ENCODE data around the gene TRIML1.
A peak's percentile ranks its signal among the peaks of the same experiment; 100 is the strongest.

TRIML1 gene

GRCh38 chr4:188158336-188158735 lies 19.1 kb downstream of the TRIML1 start:
- no peak for DNase-seq

- peak; percentile 36 for DNase-seq
These were observed 20.4 kb downstream of the TRIML1 start for GRCh38 chr4:188159513-188160226.

GRCh38 chr4:188160406-188160805 lies 21.2 kb downstream of the TRIML1 start:
- DNase-seq: no peak

- no peak for DNase-seq
These were observed 21.9 kb downstream of the TRIML1 start for GRCh38 chr4:188161167-188161566.

- DNase-seq: no peak
These were observed 23.5 kb downstream of the TRIML1 start for GRCh38 chr4:188162698-188163097.

- DNase-seq: no peak
These were observed 29.6 kb downstream of the TRIML1 start for GRCh38 chr4:188168726-188169373.

- DNase-seq: no peak
These were observed 32.3 kb downstream of the TRIML1 start for GRCh38 chr4:188171551-188171950.

- peak; percentile 5 for DNase-seq
These were observed 36.0 kb downstream of the TRIML1 start for GRCh38 chr4:188175288-188175687.

GRCh38 chr4:188177997-188178675 lies 38.9 kb downstream of the TRIML1 start:
- DNase-seq: peak; percentile 54

GRCh38 chr4:188178806-188179205 lies 39.6 kb downstream of the TRIML1 start:
- no peak for DNase-seq

- DNase-seq: no peak
These were observed 47.9 kb downstream of the TRIML1 start for GRCh38 chr4:188187106-188187505.

- DNase-seq: no peak
These were observed 51.2 kb downstream of the TRIML1 start for GRCh38 chr4:188190461-188190860.

GRCh38 chr4:188194421-188194820 lies 55.2 kb downstream of the TRIML1 start:
- no peak for DNase-seq

- DNase-seq: no peak
These were observed 56.2 kb downstream of the TRIML1 start for GRCh38 chr4:188195389-188195985.

GRCh38 chr4:188196134-188196735 lies 57.0 kb downstream of the TRIML1 start:
- no peak for DNase-seq
